ENCODE data around the gene CC2D2B.

DNA sequence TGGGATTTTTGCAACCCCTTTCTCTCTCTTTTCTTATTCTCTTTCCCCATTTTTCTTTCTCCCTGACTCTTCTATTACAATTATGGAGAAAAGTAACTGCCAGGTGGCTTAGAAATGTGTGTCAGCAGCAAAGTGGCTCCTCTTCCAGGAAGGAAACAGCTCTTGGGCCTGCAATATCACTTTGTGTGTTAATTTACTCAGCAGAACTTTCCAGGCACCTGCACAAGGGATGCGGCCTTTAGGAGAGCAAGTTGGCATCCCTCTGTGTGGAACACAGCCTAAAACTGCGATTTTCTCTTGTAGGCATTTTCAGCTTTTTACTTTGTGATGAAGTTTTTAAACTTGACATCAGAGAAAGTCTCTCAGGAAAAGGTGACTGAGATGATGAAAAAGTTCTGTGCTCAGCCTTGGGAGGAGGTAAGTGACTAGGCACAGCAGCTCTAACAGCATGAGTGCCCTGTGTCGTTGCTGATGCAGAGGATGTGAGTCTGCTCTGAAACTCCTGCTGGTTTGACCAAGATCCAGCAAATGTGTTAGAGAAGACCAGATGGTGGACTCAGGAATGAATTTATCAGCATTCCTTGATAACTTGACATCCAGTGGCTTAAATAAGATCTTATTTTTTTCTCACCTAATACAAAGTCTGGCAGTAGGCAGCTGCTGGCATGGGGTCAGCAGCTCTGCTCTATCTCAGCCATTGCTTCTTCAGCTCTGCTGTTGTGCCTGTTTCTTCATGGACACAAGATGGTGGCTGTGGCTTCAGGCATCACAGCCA lies 47.4 kb upstream of the CC2D2B start:
- TF ChIP-seq ZBTB7A (IDR thresholded peaks at IDR 0.05; ENCODE audit: low read depth): no peak
- no peak for TF ChIP-seq TAF1 (IDR thresholded peaks at IDR 0.05; ENCODE audit: low read depth)
- TF ChIP-seq, protein P1, sequence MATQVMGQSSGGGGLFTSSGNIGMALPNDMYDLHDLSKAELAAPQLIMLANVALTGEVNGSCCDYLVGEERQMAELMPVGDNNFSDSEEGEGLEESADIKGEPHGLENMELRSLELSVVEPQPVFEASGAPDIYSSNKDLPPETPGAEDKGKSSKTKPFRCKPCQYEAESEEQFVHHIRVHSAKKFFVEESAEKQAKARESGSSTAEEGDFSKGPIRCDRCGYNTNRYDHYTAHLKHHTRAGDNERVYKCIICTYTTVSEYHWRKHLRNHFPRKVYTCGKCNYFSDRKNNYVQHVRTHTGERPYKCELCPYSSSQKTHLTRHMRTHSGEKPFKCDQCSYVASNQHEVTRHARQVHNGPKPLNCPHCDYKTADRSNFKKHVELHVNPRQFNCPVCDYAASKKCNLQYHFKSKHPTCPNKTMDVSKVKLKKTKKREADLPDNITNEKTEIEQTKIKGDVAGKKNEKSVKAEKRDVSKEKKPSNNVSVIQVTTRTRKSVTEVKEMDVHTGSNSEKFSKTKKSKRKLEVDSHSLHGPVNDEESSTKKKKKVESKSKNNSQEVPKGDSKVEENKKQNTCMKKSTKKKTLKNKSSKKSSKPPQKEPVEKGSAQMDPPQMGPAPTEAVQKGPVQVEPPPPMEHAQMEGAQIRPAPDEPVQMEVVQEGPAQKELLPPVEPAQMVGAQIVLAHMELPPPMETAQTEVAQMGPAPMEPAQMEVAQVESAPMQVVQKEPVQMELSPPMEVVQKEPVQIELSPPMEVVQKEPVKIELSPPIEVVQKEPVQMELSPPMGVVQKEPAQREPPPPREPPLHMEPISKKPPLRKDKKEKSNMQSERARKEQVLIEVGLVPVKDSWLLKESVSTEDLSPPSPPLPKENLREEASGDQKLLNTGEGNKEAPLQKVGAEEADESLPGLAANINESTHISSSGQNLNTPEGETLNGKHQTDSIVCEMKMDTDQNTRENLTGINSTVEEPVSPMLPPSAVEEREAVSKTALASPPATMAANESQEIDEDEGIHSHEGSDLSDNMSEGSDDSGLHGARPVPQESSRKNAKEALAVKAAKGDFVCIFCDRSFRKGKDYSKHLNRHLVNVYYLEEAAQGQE (IDR thresholded peaks at IDR 0.05; ENCODE audit: low read depth): no peak
- TF ChIP-seq CREB1 (IDR thresholded peaks at IDR 0.05; ENCODE audit: low read depth): no peak
- TF ChIP-seq FOXM1 (IDR thresholded peaks at IDR 0.05; ENCODE audit: borderline replicate concordance, low read depth): no peak
- no peak for TF ChIP-seq EGR1 (IDR thresholded peaks at IDR 0.05)
- TF ChIP-seq, protein P2, sequence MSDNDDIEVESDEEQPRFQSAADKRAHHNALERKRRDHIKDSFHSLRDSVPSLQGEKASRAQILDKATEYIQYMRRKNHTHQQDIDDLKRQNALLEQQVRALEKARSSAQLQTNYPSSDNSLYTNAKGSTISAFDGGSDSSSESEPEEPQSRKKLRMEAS (IDR thresholded peaks at IDR 0.05): no peak
